ENCODE measurements around the gene MFAP1. TPM values are rescaled to one million over a fixed set of nuclear protein-coding genes. Genes with fewer than 3 reads are reported as not detected.
"Not testable (repeated sequence)": the region's sequence is repeated elsewhere in the genome, so short reads cannot be mapped to it uniquely, and the experiment has no call there.

Gene MFAP1
- total and polyA plus RNA-seq, 4 donors, result 7.9 to 8.3 (median 8.1) TPM

GRCh38 chr15:43808960-43809678, 15.4 kb downstream of the MFAP1 start:
- 90% methylated on average over 6 of the region's 6 CpGs for WGBS
- no peaks in the 10 kb centered on the region for H3K4me1 ChIP-seq (ENCODE audit: control insufficient read depth in 4 of 4, insufficient read depth in 4 of 4, low read length in 3 of 4)
- DNase-seq (ENCODE audit: low spot score), result no peak
- no peak for TF ChIP-seq JUND (IDR thresholded peaks at IDR 0.05)
- no peak for TF ChIP-seq CTCF (IDR thresholded peaks at IDR 0.05; ENCODE audit: low read depth, low read length, missing input control)
- no peak overlapping the region for H3K27ac ChIP-seq (ENCODE audit: low read depth in 1 of 2, low read length in 2 of 2)
- no peaks in the 10 kb centered on the region for H3K9me3 ChIP-seq (ENCODE audit: control insufficient read depth in 4 of 4, low read length in 3 of 4)
- no peak overlapping the region for H3K9ac ChIP-seq (ENCODE audit: low read depth in 1 of 2, low read length in 2 of 2)
- no peaks in the 10 kb centered on the region for H3K27me3 ChIP-seq (ENCODE audit: control insufficient read depth in 4 of 4, insufficient read depth in 4 of 4, low read length in 3 of 4)
- peaks cover 19 to 76% (median 52%) of the 10 kb centered on the region in 4 donors for H3K36me3 ChIP-seq (ENCODE audit: control insufficient read depth in 4 of 4, insufficient read depth in 3 of 4, low read depth in 1 of 4, low read length in 3 of 4)
- H3K4me3 ChIP-seq (ENCODE audit: low read depth in 1 of 3, low read length in 3 of 3), result no peak overlapping the region

GRCh38 chr15:43808435-43808950, 16.0 kb downstream of the MFAP1 start:
- H3K9ac ChIP-seq (ENCODE audit: low read depth in 1 of 2, low read length in 2 of 2), result no peak overlapping the region
- peaks cover 17 to 71% (median 49%) of the 10 kb centered on the region in 4 donors for H3K36me3 ChIP-seq (ENCODE audit: control insufficient read depth in 4 of 4, insufficient read depth in 3 of 4, low read depth in 1 of 4, low read length in 3 of 4)
- WGBS, result 93% methylated on average over 5 of the region's 5 CpGs
- H3K4me1 ChIP-seq (ENCODE audit: control insufficient read depth in 4 of 4, insufficient read depth in 4 of 4, low read length in 3 of 4), result no peaks in the 10 kb centered on the region
- H3K9me3 ChIP-seq (ENCODE audit: control insufficient read depth in 4 of 4, low read length in 3 of 4), result no peaks in the 10 kb centered on the region
- no peak overlapping the region for H3K4me3 ChIP-seq (ENCODE audit: low read depth in 1 of 3, low read length in 3 of 3)
- DNase-seq (ENCODE audit: low spot score), result no peak
- TF ChIP-seq ATF3 (IDR thresholded peaks at IDR 0.05) (no peak), FOXA1 (IDR thresholded peaks at IDR 0.05) (no peak), HNF4G (IDR thresholded peaks at IDR 0.05) (no peak), EGR1 (IDR thresholded peaks at IDR 0.05; ENCODE audit: low read depth in 2 of 2) (no peak), GABPA (IDR thresholded peaks at IDR 0.05 in 1 of 2, conservative IDR thresholded peaks at IDR 0.05 in 1 of 2) (no peak), TAF1 (conservative IDR thresholded peaks at IDR 0.05) (no peak), NR2F2 (IDR thresholded peaks at IDR 0.05) (no peak), ZBTB33 (IDR thresholded peaks at IDR 0.05) (no peak), CTCF (IDR thresholded peaks at IDR 0.05; ENCODE audit: low read depth, low read length, missing input control) (no peak), HNF4A (conservative IDR thresholded peaks at IDR 0.05) (no peak), FOXA2 (IDR thresholded peaks at IDR 0.05) (no peak), RAD21 (IDR thresholded peaks at IDR 0.05) (no peak), YY1 (IDR thresholded peaks at IDR 0.05) (no peak), JUND (IDR thresholded peaks at IDR 0.05) (no peak), SP1 (IDR thresholded peaks at IDR 0.05) (no peak), RXRA (IDR thresholded peaks at IDR 0.05) (no peak), REST (IDR thresholded peaks at IDR 0.05) (no peak), MAX (IDR thresholded peaks at IDR 0.05) (no peak)
- no peaks in the 10 kb centered on the region for H3K27me3 ChIP-seq (ENCODE audit: control insufficient read depth in 4 of 4, insufficient read depth in 4 of 4, low read length in 3 of 4)
- H3K27ac ChIP-seq (ENCODE audit: low read depth in 1 of 2, low read length in 2 of 2), result no peak overlapping the region

GRCh38 chr15:43802676-43803075, 21.8 kb downstream of the MFAP1 start:
- not testable (repeated sequence) for H3K4me1 ChIP-seq (ENCODE audit: control insufficient read depth in 4 of 4, insufficient read depth in 4 of 4, low read length in 3 of 4); DNase-seq (ENCODE audit: low spot score); H3K27me3 ChIP-seq (ENCODE audit: control insufficient read depth in 4 of 4, insufficient read depth in 4 of 4, low read length in 3 of 4); H3K9ac ChIP-seq (ENCODE audit: low read depth in 1 of 2, low read length in 2 of 2); H3K9me3 ChIP-seq (ENCODE audit: control insufficient read depth in 4 of 4, low read length in 3 of 4); H3K27ac ChIP-seq (ENCODE audit: low read depth in 1 of 2, low read length in 2 of 2); H3K4me3 ChIP-seq (ENCODE audit: low read depth in 1 of 3, low read length in 3 of 3)
- H3K36me3 ChIP-seq (ENCODE audit: control insufficient read depth in 4 of 4, insufficient read depth in 3 of 4, low read depth in 1 of 4, low read length in 3 of 4), result peaks cover 6 to 35% (median 18%) of the 10 kb centered on the region in 4 donors
- 97% methylated on average over 7 of the region's 7 CpGs for WGBS

Measured in liver (tissue), 9 donors.